Hepatocyte (in vitro differentiated cells): Measurements from ENCODE around the gene SERPINA12. TPM values are rescaled to one million over a fixed set of nuclear protein-coding genes. Genes with fewer than 3 reads are reported as not detected.

Experiments used
- DNase-seq: peaks from one replicate; pipeline ENCODE4 v3.0.0-alpha.2; 2016; ENCODE audit warnings: low spot score
- H2AFZ ChIP-seq: fragments of 200-600 bp; sonication (generic); 2 replicates; pipeline ENCODE4 v1.6.0; 2016; ENCODE audit warnings: antibody characterized with exemption, mild to moderate bottlenecking
- H3K27ac ChIP-seq: fragments of 200-600 bp; sonication (generic); 2 replicates; pipeline ENCODE4 v1.5.1; 2016; ENCODE audit warnings: mild to moderate bottlenecking
- H3K27me3 ChIP-seq: fragments of 200-600 bp; sonication (generic); 2 replicates; pipeline ENCODE4 v1.6.1; 2016
- H3K36me3 ChIP-seq: fragments of 200-600 bp; sonication (generic); replicated peaks from 2 replicates; pipeline ENCODE4 v1.5.1; 2016; ENCODE audit warnings: low read depth; ENCODE audit not compliant: insufficient read depth
- H3K4me1 ChIP-seq: fragments of 200-600 bp; sonication (generic); 2 replicates; pipeline ENCODE4 v1.5.1; 2016; ENCODE audit warnings: mild to moderate bottlenecking, moderate library complexity; ENCODE audit not compliant: insufficient read depth
- H3K4me2 ChIP-seq: fragments of 200-600 bp; sonication (generic); 2 replicates; pipeline ENCODE4 v1.6.0; 2016
- H3K4me3 ChIP-seq: fragments of 200-600 bp; sonication (generic); 2 replicates; pipeline ENCODE4 v1.5.1; 2016; ENCODE audit warnings: mild to moderate bottlenecking
- H3K79me2 ChIP-seq: fragments of 200-600 bp; sonication (generic); 2 replicates; pipeline ENCODE4 v1.6.0; 2017; ENCODE audit warnings: mild to moderate bottlenecking
- H3K9me2 ChIP-seq: fragments of 200-600 bp; sonication (generic); replicated peaks from 2 replicates; pipeline ENCODE4 v1.6.0; 2017; ENCODE audit warnings: mild to moderate bottlenecking; ENCODE audit not compliant: insufficient read depth
- H3K9me3 ChIP-seq: fragments of 200-600 bp; sonication (generic); 2 replicates; pipeline ENCODE4 v1.5.1; 2016; ENCODE audit warnings: low read depth, mild to moderate bottlenecking
- H4K20me1 ChIP-seq: fragments of 200-600 bp; sonication (generic); 2 replicates; pipeline ENCODE4 v1.6.0; 2016; ENCODE audit warnings: mild to moderate bottlenecking; ENCODE audit not compliant: insufficient read depth, poor library complexity, severe bottlenecking
- EZH2 ChIP-seq: fragments of 200-600 bp; sonication (generic); IDR thresholded peaks from 2 replicates; pipeline ENCODE4 v1.6.1; 2016; ENCODE audit warnings: antibody characterized with exemption, mild to moderate bottlenecking, borderline replicate concordance
- EZH2phosphoT487 ChIP-seq: fragments of 200-600 bp; sonication (generic); IDR thresholded peaks from one replicate; pipeline ENCODE4 v1.6.1; 2018; ENCODE audit warnings: antibody characterized with exemption, mild to moderate bottlenecking, low read depth, moderate library complexity; ENCODE audit not compliant: unreplicated experiment, severe bottlenecking
- WGBS: methylation state at CpG from one replicate; pipeline ENCODE4 v1.1.6; 2016; ENCODE audit warnings: low lambda C conversion rate; ENCODE audit errors: missing lambda C conversion rate; 5-methylcytosine and 5-hydroxymethylcytosine counted together
- polyA plus RNA-seq: library from polyadenylated mRNA; unstranded; fragments of >200 nt; fragmentation: Nextera tagmentation; extraction: Ambion mirVana; gene quantifications from 2 replicates; pipeline ENCODE4 v1.2.1, GENCODE V29; 2016
- total RNA-seq: library from RNA; depleted of rRNA; stranded (reverse); fragments of >200 nt; gene quantifications from 2 replicates; pipeline ENCODE4 v1.2.3, GENCODE V29; 2014
- TF ChIP-seq, protein P1 (sequence below): fragments of 200-600 bp; sonication (generic); IDR thresholded peaks from 2 replicates; pipeline ENCODE4 v1.5.1; 2016; ENCODE audit warnings: antibody characterized with exemption, mild to moderate bottlenecking; ENCODE audit not compliant: poor library complexity

The SERPINA12 gene
- total and polyA plus RNA-seq, 2 experiments from 2014 or later: 0.25 TPM; not detected in 1

GRCh38 chr14:94480809-94481208 is 28.5 kb downstream of the SERPINA12 start:
- H3K9me2 ChIP-seq: no peaks in the 10 kb centered on the region
- H3K27ac ChIP-seq: no peak overlapping the region
- no peak overlapping the region for H3K4me3 ChIP-seq
- no peak overlapping the region for H2AFZ ChIP-seq
- 32% methylated on average over 2 of the region's 2 CpGs for WGBS
- no peaks in the 10 kb centered on the region for H3K79me2 ChIP-seq
- no peaks in the 10 kb centered on the region for H3K36me3 ChIP-seq
- peak overlapping the region; percentile 14 for H3K4me2 ChIP-seq
- H3K4me1 ChIP-seq: peaks cover 2% of the 10 kb centered on the region
- no peaks in the 10 kb centered on the region for H3K27me3 ChIP-seq
- H3K9me3 ChIP-seq: peaks cover 4% of the 10 kb centered on the region
- no peak for TF ChIP-seq EZH2phosphoT487
- peak; percentile 23 for DNase-seq
- no peaks in the 10 kb centered on the region for H4K20me1 ChIP-seq

GRCh38 chr14:94478420-94478819 is 30.8 kb downstream of the SERPINA12 start:
- H4K20me1 ChIP-seq: no peaks in the 10 kb centered on the region
- DNase-seq: no peak
- H3K79me2 ChIP-seq: no peaks in the 10 kb centered on the region
- no peaks in the 10 kb centered on the region for H3K9me2 ChIP-seq
- no peak for TF ChIP-seq EZH2phosphoT487
- no peak for TF ChIP-seq EZH2
- TF ChIP-seq, protein P1, sequence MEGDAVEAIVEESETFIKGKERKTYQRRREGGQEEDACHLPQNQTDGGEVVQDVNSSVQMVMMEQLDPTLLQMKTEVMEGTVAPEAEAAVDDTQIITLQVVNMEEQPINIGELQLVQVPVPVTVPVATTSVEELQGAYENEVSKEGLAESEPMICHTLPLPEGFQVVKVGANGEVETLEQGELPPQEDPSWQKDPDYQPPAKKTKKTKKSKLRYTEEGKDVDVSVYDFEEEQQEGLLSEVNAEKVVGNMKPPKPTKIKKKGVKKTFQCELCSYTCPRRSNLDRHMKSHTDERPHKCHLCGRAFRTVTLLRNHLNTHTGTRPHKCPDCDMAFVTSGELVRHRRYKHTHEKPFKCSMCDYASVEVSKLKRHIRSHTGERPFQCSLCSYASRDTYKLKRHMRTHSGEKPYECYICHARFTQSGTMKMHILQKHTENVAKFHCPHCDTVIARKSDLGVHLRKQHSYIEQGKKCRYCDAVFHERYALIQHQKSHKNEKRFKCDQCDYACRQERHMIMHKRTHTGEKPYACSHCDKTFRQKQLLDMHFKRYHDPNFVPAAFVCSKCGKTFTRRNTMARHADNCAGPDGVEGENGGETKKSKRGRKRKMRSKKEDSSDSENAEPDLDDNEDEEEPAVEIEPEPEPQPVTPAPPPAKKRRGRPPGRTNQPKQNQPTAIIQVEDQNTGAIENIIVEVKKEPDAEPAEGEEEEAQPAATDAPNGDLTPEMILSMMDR: no peak
- H3K9me3 ChIP-seq: peaks cover 4% of the 10 kb centered on the region
- H3K36me3 ChIP-seq: no peaks in the 10 kb centered on the region
- no peak overlapping the region for H3K4me2 ChIP-seq
- no peak overlapping the region for H2AFZ ChIP-seq
- no peaks in the 10 kb centered on the region for H3K27me3 ChIP-seq
- peaks cover 2% of the 10 kb centered on the region for H3K4me1 ChIP-seq
- no peak overlapping the region for H3K27ac ChIP-seq
- no peak overlapping the region for H3K4me3 ChIP-seq

DNA sequence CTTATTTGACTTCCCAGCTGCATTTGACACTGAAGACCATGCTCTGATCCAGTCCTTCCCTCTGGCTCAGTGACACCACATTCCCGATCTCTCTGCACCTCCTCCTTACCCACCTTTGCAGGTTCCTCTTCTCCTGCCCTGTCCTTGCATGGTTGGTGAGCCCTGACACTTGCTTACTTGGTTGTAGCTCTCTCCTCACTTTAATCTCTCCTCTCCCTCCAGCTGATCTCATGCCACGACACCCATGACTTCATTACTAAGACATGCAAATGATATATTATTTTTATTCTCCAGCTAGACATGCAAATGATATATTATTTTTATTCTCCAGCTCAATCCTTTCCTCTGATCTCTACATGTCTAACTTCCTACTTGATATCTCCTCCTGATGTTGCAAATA is 33.2 kb downstream of the SERPINA12 start, which contains the start of gene SERPINA9:
Gene SERPINA9 (minus strand): TSS at position 175 of the 400 bp plus-strand sequence. CDS start 6,357 bp downstream, outside the sequence.
- H3K4me2 ChIP-seq: no peak within 1 kb of the TSS
- H3K4me1 ChIP-seq: no peaks in the 10 kb centered on the region
- H2AFZ ChIP-seq: no peak within 1 kb of the TSS
- H4K20me1 ChIP-seq: no peaks in the 10 kb centered on the region
- DNase-seq: no peak
- no peaks in the 10 kb centered on the region for H3K36me3 ChIP-seq
- H3K27me3 ChIP-seq: no peaks in the 10 kb centered on the region
- TF ChIP-seq EZH2 (no peak), EZH2phosphoT487 (no peak)
- TF ChIP-seq, protein P1: no peak
- H3K9me3 ChIP-seq: peaks cover 4% of the 10 kb centered on the region
- WGBS: 91% methylated on average over 2 of the region's 2 CpGs
- H3K27ac ChIP-seq: no peak within 1 kb of the TSS
- no peak within 1 kb of the TSS for H3K4me3 ChIP-seq
- H3K79me2 ChIP-seq: no peaks in the 10 kb centered on the region
- H3K9me2 ChIP-seq: no peaks in the 10 kb centered on the region

DNA sequence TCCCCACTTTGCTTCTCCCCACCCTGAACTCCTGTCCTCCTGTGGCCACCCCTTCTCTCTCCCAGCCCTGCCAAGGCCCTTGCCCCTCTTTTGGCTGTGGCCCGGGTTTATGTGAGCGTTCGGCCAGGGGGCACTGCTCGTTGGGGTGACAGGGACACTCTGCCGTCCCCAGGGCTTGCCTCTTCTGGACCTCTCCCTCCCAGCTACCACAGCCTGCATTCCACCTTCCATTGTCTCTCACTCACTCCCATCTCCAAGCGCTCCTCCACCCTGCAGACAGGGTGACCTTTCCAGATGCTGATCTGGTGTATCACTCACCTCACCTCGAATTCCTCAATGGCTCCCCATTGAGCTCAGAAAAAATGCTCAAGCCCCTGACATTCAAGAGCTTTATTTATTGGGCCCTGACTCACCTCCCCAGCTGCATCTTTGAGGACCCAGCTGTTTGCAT is 34.7 kb downstream of the SERPINA12 start:
- Histone ChIP-seq H3K27me3 (no peaks in the 10 kb centered on the region), H3K4me2 (no peak overlapping the region), H3K9me2 (no peaks in the 10 kb centered on the region), H3K79me2 (no peaks in the 10 kb centered on the region), H3K4me3 (no peak overlapping the region), H3K4me1 (no peaks in the 10 kb centered on the region), H3K9me3 (peaks cover 4% of the 10 kb centered on the region), H3K36me3 (no peaks in the 10 kb centered on the region), H3K27ac (no peak overlapping the region), H2AFZ (no peak overlapping the region), H4K20me1 (no peaks in the 10 kb centered on the region)
- TF ChIP-seq EZH2: no peak
- TF ChIP-seq, protein P1: no peak
- no peak for TF ChIP-seq EZH2phosphoT487
- no peak for DNase-seq
- WGBS: 82% methylated on average over 7 of the region's 7 CpGs
